Measurements from ENCODE around the gene MPPED1.

The MPPED1 gene

GRCh38 chr22:43409046-43409445 lies 2.8 kb upstream of the MPPED1 start:
- no peak for TF ChIP-seq CTCF (conservative IDR thresholded peaks at IDR 0.05; ENCODE audit: control insufficient read depth, insufficient read depth, low read depth, low read length)
- no peak overlapping the region for H3K4me3 ChIP-seq (ENCODE audit: control insufficient read depth, low read depth, low read length)
- DNase-seq (ENCODE audit: low read depth): no peak

- no peak for DNase-seq (ENCODE audit: low read depth)
- H3K4me3 ChIP-seq (ENCODE audit: control insufficient read depth, low read depth, low read length): no peak overlapping the region
- TF ChIP-seq CTCF (conservative IDR thresholded peaks at IDR 0.05; ENCODE audit: control insufficient read depth, insufficient read depth, low read depth, low read length): no peak
These were observed 2.0 kb upstream of the MPPED1 start for GRCh38 chr22:43409800-43410199.

GRCh38 chr22:43411040-43411868 lies 560 bp upstream of the MPPED1 start:
- no peak for DNase-seq (ENCODE audit: low read depth)
- TF ChIP-seq CTCF (conservative IDR thresholded peaks at IDR 0.05; ENCODE audit: control insufficient read depth, insufficient read depth, low read depth, low read length): no peak
- H3K4me3 ChIP-seq (ENCODE audit: control insufficient read depth, low read depth, low read length): no peak overlapping the region

GRCh38 chr22:43412808-43413795 lies 1.3 kb downstream of the MPPED1 start:
- H3K4me3 ChIP-seq (ENCODE audit: control insufficient read depth, low read depth, low read length): no peak overlapping the region
- no peak for DNase-seq (ENCODE audit: low read depth)
- no peak for TF ChIP-seq CTCF (conservative IDR thresholded peaks at IDR 0.05; ENCODE audit: control insufficient read depth, insufficient read depth, low read depth, low read length)

GRCh38 chr22:43413826-43414225 lies 2.0 kb downstream of the MPPED1 start:
- TF ChIP-seq CTCF (conservative IDR thresholded peaks at IDR 0.05; ENCODE audit: control insufficient read depth, insufficient read depth, low read depth, low read length): no peak
- no peak for DNase-seq (ENCODE audit: low read depth)
- no peak overlapping the region for H3K4me3 ChIP-seq (ENCODE audit: control insufficient read depth, low read depth, low read length)

- H3K4me3 ChIP-seq (ENCODE audit: control insufficient read depth, low read depth, low read length): no peak overlapping the region
- no peak for DNase-seq (ENCODE audit: low read depth)
- no peak for TF ChIP-seq CTCF (conservative IDR thresholded peaks at IDR 0.05; ENCODE audit: control insufficient read depth, insufficient read depth, low read depth, low read length)
These were observed 3.9 kb downstream of the MPPED1 start for GRCh38 chr22:43415681-43416080.

All from fibroblast of mammary gland (primary cell).